A673 (cell line): ENCODE data around the gene SLC6A6.

ENCODE experiments used
- EZH2 ChIP-seq: fragments of 200-600 bp; sonication (generic); IDR thresholded peaks from 2 replicates; pipeline ENCODE4 v1.6.1; 2017; ENCODE audit warnings: borderline replicate concordance, low read depth, mild to moderate bottlenecking, mixed read lengths, antibody characterized with exemption, low read length; ENCODE audit not compliant: poor library complexity, severe bottlenecking
- TF ChIP-seq, protein P1 (sequence below): fragments of 300-800, 200-600 bp; sonication (generic); conservative IDR thresholded peaks from 2 replicates; pipeline ENCODE4 v1.5.1; 2017; ENCODE audit warnings: low read depth, mild to moderate bottlenecking, antibody characterized with exemption, low read length, moderate library complexity, mixed read lengths

DNA sequence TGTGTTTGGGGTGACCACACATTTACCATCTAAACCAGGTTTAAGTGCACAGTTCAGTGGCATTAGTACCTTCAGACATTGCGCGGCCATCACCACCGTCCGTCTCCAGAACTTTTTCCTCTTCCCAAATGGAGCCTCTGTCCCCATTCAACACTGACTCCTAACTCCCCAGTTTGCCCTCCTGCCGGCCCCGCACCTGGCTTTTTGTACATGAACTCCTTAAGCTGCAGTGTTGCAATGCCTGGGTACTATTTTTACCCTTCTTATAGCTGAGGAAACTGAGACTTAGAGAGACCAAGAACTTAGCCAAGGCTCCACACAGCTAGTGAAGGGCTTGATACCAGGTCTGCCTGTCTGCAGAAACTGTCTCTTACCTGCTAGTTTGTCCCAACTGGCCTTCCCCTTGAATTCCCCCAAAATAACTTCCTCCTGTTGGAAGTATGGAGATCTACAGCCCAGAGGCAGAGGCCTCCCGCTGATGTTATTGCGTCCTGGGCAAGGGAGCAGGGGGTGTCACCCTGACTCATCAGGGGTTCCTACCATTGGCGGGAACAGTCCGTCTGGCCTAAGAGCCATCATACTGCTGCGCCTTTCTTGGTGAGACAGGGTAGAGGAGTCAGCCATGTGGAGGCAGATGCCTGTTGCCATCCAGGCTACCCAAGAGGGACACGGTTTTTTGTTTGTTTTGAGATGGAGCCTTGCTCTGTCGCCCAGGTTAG is 72.1 kb downstream of the SLC6A6 start:
- no peak for TF ChIP-seq EZH2
- TF ChIP-seq, protein P1, sequence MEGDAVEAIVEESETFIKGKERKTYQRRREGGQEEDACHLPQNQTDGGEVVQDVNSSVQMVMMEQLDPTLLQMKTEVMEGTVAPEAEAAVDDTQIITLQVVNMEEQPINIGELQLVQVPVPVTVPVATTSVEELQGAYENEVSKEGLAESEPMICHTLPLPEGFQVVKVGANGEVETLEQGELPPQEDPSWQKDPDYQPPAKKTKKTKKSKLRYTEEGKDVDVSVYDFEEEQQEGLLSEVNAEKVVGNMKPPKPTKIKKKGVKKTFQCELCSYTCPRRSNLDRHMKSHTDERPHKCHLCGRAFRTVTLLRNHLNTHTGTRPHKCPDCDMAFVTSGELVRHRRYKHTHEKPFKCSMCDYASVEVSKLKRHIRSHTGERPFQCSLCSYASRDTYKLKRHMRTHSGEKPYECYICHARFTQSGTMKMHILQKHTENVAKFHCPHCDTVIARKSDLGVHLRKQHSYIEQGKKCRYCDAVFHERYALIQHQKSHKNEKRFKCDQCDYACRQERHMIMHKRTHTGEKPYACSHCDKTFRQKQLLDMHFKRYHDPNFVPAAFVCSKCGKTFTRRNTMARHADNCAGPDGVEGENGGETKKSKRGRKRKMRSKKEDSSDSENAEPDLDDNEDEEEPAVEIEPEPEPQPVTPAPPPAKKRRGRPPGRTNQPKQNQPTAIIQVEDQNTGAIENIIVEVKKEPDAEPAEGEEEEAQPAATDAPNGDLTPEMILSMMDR, result no peak
